Muscle of arm (tissue), 12 donors: ENCODE results near the gene MX2. TPM values are rescaled to one million over a fixed set of nuclear protein-coding genes. Genes with fewer than 3 reads are reported as not detected.
"Not testable (repeated sequence)": the region's sequence is repeated elsewhere in the genome, so short reads cannot be mapped to it uniquely, and the experiment has no call there.

Source experiments
- DNase-seq: peaks from one replicate; pipeline ENCODE4 v3.0.0-alpha.2; 2013
- polyA plus RNA-seq, 12 donors: library from polyadenylated mRNA; unstranded; fragments of 120-200 nt; gene quantifications; one replicate each; pipeline ENCODE4 v1.2.1, GENCODE V29; 2013; ENCODE audit not compliant: insufficient read length in 12 of 12

Gene MX2
- polyA plus RNA-seq, 12 donors, result 0.76 to 3.5 (median 1.6) TPM; not detected in 2

GRCh38 chr21:41337515-41337914 is 24.3 kb upstream of the MX2 start:
- DNase-seq, result no peak

- no peak for DNase-seq
Observed at GRCh38 chr21:41338455-41338854, 23.4 kb upstream of the MX2 start.

GRCh38 chr21:41342035-41342434 is 19.8 kb upstream of the MX2 start:
- DNase-seq, result no peak

- no peak for DNase-seq
Observed at GRCh38 chr21:41344146-41344545, 17.7 kb upstream of the MX2 start.

GRCh38 chr21:41345356-41345755 is 16.5 kb upstream of the MX2 start:
- no peak for DNase-seq

- DNase-seq, result no peak
Observed at GRCh38 chr21:41345934-41346685, 15.7 kb upstream of the MX2 start.

GRCh38 chr21:41346758-41347157 is 15.1 kb upstream of the MX2 start:
- no peak for DNase-seq

GRCh38 chr21:41348434-41348833 is 13.4 kb upstream of the MX2 start:
- no peak for DNase-seq

- DNase-seq, result no peak
Observed at GRCh38 chr21:41349126-41349525, 12.7 kb upstream of the MX2 start.

GRCh38 chr21:41349619-41350390 is 12.0 kb upstream of the MX2 start:
- DNase-seq, result no peak

GRCh38 chr21:41350436-41351155 is 11.2 kb upstream of the MX2 start:
- DNase-seq, result no peak

GRCh38 chr21:41357546-41357945 is 4.3 kb upstream of the MX2 start:
- no peak for DNase-seq

GRCh38 chr21:41358193-41359166 is 3.3 kb upstream of the MX2 start:
- DNase-seq, result no peak

GRCh38 chr21:41359286-41359685 is 2.5 kb upstream of the MX2 start:
- no peak for DNase-seq

- not testable (repeated sequence) for DNase-seq
Observed at GRCh38 chr21:41359754-41360071, 2.1 kb upstream of the MX2 start.

- peak; percentile 45 for DNase-seq
Observed at GRCh38 chr21:41360072-41360821, 1.6 kb upstream of the MX2 start.

- DNase-seq, result no peak
Observed at GRCh38 chr21:41361053-41361785, 608 bp upstream of the MX2 start.

GRCh38 chr21:41362605-41363369 is 960 bp downstream of the MX2 start:
- DNase-seq, result no peak
